ENCODE measurements around the gene PPFIA2.

The PPFIA2 gene

DNA sequence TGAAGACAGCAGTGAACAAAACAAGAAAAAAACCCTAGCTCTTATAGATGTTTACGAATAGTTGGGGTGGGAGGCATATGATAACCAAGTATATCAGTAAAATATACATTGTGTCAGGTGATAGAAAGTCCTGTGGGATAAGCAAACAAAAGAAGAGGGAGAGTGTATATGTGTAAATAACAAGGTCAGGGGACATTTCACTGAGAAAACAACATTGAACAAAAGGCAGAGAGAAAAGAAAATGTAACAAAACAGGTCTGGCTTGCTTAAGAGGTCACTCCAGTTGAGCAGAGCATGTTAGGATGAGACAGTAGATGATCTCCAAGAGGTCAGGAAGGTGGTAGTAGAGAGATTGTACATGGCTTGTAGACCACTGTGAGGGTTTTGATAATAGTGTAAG is 377.2 kb downstream of the PPFIA2 start:
- no peak for DNase-seq (ENCODE audit: low read depth, low spot score)
- H3K4me3 ChIP-seq (ENCODE audit: low read length), result no peak overlapping the region

DNA sequence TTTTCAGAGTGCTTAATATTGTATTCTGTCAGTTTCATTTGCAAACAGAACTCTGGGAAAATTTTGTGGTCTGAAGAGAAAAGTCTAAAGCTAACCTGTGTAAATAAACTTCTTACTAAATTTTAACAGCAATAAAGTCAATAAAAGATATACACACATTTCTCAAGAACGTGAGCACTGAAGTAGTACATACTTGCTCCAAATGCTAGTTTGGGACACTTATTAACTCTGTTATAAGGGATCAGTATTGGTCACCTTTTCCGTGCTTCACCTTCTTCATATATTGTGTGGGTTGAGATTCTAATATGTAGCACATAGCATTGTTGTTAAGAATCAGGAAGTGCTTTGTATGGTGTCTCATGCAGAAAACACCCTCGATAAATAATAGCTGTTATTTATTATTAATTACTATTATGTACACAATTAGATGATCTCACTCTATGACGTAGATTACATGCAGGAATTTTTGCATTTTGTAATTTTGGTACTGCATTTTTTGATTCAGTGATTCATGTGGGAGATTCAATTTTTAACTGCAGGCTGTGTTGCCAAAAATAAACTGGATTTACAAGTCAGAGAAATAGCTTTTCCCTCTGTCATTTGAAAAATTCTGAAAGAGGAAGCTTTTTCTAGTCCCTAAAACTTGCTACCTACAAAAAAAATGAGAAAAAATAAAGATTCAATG is 380.4 kb downstream of the PPFIA2 start:
- H3K4me3 ChIP-seq (ENCODE audit: low read length), result no peak overlapping the region
- no peak for DNase-seq (ENCODE audit: low read depth, low spot score)

DNA sequence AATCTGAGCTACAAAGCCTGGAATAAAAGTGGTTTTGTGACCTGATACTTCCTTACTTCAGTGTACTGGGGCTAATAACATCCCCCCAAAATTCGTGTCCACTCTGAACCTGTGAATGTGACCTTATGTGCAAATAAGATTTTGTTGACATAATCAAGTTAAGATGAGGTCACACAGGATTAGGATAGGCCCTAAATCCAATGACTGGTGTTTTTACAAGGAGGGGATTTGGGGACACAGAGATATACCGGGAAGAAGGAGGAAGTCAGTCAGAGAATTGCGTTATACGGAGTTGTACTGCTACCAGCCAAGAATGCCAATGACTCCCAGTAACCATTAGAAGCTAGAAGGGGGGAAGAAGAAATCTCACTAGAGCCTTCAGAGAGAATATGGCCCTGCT is 381.4 kb downstream of the PPFIA2 start:
- no peak for DNase-seq (ENCODE audit: low read depth, low spot score)

DNA sequence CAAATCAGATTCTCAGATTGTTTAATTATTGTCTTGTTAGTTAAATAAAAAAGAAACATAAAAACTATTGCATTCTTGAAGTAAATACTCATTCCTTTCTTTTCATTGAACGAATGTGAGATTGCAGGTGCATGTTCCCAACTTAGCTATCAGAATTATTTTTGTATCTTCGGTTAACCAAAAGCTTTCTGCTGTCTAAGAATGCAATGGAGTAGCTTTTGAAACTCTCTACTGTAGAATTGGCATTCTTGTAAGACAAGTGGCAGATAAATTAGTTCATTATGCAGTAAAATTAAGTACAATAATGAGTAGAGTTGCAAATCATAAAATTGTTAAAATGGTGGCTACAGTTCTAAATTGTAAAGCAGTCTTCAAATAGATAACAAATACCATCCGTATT is 383.2 kb downstream of the PPFIA2 start:
- H3K4me3 ChIP-seq (ENCODE audit: low read length), result no peak overlapping the region
- no peak for DNase-seq (ENCODE audit: low read depth, low spot score)

More for the DNA sequence above, 381.4 kb downstream of the PPFIA2 start:
- no peak overlapping the region for H3K4me3 ChIP-seq (ENCODE audit: low read length)

DNA sequence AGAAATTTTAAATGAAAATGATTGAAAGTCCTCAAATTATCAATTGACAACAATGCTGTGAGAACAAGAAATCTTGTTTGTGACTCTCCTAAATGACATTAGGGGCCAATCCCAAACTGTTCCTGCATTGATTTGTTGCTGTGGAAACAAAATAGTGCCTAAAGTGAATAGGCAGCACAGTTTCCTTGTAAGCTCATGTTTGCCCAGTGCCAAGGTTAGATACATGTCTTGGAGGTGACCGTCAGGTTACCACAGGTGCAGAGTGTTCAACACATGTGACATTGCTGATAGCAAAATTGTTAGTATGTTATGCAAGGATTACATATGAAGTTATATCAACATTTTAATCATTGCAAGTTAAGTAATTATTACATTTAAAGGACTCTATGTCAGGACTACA is 388.7 kb downstream of the PPFIA2 start:
- no peak for DNase-seq (ENCODE audit: low read depth, low spot score)
- H3K4me3 ChIP-seq (ENCODE audit: low read length), result no peak overlapping the region

DNA sequence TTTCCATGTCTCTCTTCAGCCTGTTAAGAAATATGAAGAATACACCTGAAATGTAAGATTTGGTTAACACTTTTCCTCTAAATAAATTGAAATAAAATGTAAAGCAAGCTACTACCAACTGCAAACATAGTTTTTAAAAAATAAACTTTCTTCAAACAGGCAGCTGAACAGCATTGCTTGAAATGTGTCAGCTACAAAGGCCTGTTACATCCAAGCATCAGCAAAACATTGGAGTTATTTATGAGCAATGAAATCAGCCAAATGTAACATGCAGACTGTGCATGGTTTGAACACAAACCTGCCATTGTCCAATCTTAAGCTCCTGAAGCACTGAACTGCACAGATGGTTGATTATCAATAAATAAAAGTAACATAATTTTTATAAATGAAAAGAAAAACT is 390.0 kb downstream of the PPFIA2 start:
- no peak overlapping the region for H3K4me3 ChIP-seq (ENCODE audit: low read length)
- no peak for DNase-seq (ENCODE audit: low read depth, low spot score)

DNA sequence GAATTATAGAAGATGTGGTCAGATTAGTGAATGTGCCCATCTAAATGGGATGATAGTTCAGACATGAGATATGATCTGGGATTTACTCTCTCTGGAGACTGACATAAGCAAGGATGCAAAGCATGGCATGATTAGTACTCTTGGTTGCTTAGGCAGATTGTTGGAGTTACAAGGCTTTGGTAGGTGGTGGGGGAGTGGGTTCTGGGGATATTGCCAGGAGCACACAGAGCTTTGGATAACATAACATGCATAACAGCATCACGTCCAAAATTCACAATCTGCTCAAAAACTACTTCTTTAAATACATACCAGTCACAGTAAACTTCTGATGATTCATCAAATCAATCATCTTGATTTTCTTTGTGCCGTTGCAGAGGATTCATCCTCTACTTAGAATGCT is 393.9 kb downstream of the PPFIA2 start:
- H3K4me3 ChIP-seq (ENCODE audit: low read length), result no peak overlapping the region
- DNase-seq (ENCODE audit: low read depth, low spot score), result no peak

DNA sequence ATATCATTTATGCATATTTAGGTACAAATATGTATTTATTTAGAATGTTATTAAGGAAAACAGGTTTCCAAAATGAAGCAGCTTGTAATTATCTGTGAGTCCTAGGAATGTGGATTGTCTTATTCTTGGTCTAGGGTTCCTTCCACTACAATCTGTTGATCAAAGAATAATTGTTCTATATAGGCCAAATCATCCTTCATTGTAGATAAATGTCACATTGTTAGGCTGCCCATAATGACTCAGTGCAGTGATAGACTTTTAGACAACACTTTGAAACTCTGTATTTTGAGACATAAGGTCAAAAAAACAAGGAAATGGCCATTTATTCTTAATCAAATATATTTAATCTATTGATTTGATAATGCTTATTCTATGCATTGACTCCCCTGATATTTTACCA is 398.2 kb downstream of the PPFIA2 start:
- no peak overlapping the region for H3K4me3 ChIP-seq (ENCODE audit: low read length)
- DNase-seq (ENCODE audit: low read depth, low spot score), result no peak

DNA sequence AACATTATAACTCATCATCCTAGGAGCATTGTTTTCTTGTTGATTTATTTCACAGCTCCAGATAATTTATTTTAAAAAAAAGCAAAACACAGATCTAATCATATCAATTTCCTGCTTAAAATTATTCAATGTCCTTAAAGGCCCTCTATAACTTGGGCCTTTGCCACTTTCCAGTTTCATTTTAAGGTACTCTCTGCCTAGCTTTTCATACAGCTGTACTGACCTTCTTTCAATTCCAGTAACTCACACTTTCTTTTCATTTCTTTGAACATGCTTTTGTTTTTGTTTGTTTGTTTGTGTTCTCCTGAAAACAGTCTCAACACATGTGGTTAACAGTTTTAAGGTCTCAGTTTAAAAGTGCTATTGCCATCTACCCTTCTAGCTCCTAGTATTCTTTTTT is 399.4 kb downstream of the PPFIA2 start:
- DNase-seq (ENCODE audit: low read depth, low spot score), result no peak
- no peak overlapping the region for H3K4me3 ChIP-seq (ENCODE audit: low read length)

DNA sequence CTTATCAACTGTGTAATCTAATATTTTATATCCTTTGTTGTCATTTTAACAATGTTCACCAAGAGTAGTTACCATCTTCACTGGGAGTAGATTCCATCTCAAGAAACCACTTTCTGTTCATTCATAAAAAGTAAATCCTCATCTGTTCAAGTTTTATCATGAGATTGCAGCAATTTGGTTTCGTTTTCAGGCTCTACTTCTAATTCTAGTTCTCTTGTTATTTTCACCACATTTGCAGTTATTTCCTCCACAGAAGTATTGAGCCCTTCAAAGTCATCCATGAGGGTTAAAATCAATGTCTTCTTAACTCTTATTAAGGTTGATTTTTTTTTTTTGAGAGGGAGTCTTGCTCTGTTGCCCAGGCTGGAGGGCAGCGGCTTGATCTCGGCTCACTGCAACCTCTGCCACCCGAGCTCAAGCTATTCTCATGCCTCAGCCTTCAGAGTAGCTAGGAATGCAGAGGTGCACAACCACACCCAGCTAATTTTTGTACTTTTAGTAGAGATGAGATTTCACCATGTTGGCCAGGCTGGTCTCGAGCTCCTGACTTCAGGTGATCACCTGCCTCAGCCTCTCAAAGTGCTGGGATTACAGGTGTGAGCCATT is 404.7 kb downstream of the PPFIA2 start:
- no peak for DNase-seq (ENCODE audit: low read depth, low spot score)
- H3K4me3 ChIP-seq (ENCODE audit: low read length), result no peak overlapping the region

DNA sequence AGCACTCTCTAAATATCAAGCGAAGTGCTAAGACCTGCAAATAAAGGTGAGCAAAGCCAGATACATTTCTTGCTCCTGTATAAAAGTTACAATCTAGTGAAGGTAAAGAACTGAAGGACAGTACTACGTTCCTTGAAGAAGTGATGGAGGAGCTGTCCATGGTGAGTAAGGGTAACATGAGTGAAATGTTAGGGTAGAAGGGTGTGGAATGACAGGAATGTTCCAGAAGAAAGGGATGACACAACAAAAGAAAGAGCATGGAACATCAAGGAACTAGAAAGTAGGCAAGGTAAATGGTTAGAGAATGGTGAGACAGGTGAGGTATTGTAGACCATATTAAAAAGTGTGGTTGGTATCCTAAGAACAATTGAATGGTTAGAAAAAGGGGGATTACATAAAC is 408.8 kb downstream of the PPFIA2 start:
- H3K4me3 ChIP-seq (ENCODE audit: low read length), result no peak overlapping the region
- DNase-seq (ENCODE audit: low read depth, low spot score), result no peak

DNA sequence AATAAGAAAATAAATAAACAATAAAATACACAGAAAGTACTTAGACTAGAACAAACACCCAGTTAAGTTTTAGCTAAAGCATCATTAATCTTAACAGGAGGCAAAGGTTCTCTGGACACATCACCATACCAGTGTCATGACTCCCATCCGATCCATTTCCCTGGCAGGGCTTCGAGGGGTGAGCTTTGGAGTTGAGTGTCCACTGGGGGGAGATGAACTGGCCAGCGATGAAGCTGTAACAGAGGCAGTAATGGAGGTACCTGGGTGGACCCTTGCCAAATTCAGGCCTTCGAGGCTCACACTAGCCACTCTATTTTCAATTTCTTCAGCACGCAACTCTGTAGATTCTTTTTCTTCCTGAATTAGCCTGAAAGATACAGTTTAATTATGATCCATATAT is 411.7 kb downstream of the PPFIA2 start:
- no peak overlapping the region for H3K4me3 ChIP-seq (ENCODE audit: low read length)

DNA sequence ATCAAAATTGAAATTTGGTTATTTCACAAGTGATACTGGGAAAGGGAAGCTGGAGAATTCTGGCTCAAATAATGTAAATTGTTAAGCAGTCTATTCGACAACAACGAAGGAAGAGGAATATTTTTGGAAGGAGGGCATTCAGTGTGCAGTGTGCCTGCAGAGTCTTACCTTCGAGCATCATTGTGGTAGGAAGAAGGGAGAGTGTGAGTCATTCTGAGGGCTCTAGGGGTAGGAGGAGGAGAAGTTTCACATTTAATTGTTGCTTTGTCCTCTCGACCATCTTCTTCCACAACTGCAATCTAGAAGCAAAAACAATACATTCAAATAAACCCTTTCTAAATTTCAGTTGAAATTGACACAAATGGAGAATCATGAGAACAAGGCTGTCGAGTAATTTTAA is 418.2 kb downstream of the PPFIA2 start:
- no peak for DNase-seq (ENCODE audit: low read depth, low spot score)

More for the DNA sequence above, 411.7 kb downstream of the PPFIA2 start:
- DNase-seq (ENCODE audit: low read depth, low spot score), result no peak

DNA sequence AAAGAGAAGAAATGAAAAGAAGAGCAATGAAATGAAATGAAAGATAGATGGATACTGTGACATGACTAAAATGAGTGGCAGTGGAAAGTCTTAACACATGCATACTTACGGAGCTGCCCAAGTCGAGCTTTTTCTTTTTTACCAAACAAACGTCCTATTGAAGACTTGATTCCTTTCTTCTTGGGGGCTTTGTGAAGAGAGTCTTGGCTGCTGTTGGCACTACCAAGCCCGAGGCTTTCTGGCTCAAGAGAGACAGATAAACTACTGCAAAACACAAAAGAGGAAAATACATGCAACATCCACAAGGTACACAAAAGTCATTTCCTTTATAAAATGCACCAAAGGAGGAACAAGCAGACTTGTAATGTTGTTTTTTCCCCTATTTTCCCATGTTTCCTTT is 420.1 kb downstream of the PPFIA2 start:
- H3K4me3 ChIP-seq (ENCODE audit: low read length), result no peak overlapping the region
- no peak for DNase-seq (ENCODE audit: low read depth, low spot score)

More for the DNA sequence above, 418.2 kb downstream of the PPFIA2 start:
- no peak overlapping the region for H3K4me3 ChIP-seq (ENCODE audit: low read length)

DNA sequence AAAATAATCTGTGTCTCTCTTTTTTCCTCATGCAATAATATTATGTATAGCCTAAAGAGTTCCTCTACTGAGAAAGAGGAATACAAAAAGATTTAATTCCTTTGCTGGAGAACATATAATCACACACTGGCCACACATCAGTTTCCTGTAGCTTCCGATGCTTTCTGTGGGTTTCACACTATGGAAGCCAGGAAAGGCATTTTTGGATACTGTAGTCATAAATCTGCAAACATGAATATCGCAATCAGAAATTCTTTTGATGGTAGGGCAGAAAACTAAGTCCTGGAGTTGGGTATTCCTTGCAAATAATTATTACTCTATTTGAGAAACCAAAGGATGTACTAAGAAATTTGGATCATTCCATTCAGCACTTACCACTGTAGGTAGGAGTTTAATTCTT is 421.3 kb downstream of the PPFIA2 start:
- no peak overlapping the region for H3K4me3 ChIP-seq (ENCODE audit: low read length)
- DNase-seq (ENCODE audit: low read depth, low spot score), result no peak

DNA sequence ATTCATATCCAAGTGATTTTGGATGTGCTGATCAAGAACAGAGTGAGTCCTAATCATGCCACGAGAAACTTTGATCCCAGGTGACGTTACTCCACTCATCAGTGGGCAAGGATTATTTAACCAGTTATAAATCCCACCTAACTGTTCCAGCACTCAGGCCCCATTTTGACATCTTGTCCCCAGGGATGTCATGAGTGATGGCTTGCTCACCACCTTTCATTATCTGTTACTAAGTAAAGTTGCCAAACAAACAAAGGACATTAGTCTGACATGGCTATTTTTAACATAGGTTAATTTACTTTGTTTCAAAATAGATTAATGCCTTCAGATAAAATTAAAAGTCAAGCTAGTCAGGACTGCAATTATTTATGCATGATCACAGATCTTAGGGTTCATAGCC is 425.3 kb downstream of the PPFIA2 start:
- DNase-seq (ENCODE audit: low read depth, low spot score), result no peak
- H3K4me3 ChIP-seq (ENCODE audit: low read length), result no peak overlapping the region

DNA sequence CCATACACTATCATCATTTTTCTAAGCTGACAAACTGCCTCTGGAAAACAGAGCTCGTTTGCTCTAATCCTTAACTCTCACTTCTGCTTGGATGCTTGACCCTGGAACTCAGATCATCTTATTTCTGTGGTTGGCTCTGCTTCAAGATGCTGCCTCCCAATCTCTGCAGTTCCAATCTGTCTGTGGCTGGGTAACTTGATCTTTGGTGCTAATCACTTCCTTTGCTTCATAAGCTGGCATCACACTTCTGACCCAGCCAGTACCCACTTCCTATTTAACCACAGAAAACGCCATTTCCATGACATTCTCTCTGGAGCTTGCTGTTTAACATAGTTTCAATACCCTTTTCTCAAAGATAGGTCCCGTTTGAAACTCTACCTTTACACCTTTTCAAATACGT is 427.1 kb downstream of the PPFIA2 start:
- H3K4me3 ChIP-seq (ENCODE audit: low read length), result no peak overlapping the region
- no peak for DNase-seq (ENCODE audit: low read depth, low spot score)

DNA sequence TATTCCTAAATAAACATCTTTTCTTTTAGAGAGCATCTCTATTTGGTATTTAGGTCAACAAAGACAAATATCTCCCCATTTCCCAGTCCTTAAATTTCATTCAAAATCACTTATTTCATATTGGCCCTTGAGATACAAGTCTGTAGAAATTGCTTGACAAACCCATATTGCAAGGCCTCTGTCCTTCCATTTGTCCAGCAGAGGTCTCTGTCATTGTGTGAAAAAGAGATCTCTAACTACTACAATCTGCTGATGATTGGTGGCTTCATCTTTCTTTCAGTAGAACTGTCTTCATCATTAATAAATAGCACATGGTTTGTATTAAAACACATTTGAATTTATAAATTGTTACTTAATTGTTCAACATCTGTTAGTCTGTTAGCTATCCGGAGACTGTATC is 428.7 kb downstream of the PPFIA2 start:
- DNase-seq (ENCODE audit: low read depth, low spot score), result no peak

DNA sequence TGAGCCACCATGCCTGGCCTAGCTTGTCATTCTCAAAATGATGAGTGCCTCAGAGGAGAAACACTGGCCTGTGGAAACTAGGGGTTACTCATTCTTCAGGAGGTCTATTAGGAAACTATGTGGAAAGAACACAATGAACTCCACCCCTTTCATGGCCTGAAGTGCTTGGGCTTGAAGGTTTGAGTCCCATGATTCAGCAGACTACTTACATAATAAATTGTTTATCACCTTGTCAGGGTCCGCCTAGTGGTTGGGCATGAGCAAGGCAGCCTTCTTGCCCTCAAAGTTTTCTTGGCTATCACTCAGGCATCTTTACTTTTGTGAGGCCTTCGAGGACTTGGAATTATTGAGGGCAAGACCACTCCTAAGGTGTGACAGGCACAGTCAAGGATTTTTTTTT is 430.1 kb downstream of the PPFIA2 start:
- DNase-seq (ENCODE audit: low read depth, low spot score), result peak; percentile 26

More for the DNA sequence above, 428.7 kb downstream of the PPFIA2 start:
- no peak overlapping the region for H3K4me3 ChIP-seq (ENCODE audit: low read length)

DNA sequence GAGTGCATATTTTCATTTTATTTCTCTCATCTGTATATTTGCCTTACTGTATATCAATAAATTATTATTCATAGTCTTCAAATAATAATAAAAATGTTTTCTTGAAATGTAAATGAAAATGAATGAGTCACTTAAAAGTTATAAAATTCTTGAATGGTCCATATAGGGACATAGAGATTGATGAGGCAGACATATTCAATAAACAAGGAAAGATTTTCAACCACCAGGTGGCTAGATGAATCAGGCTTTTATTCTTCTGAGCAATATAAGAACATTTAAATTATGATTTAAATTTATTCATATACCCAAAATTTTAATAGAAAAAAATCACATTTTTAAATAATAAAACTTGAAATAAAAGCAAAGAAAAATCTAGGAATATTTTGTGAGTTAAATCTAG is 431.7 kb downstream of the PPFIA2 start:
- H3K4me3 ChIP-seq (ENCODE audit: low read length), result no peak overlapping the region
- DNase-seq (ENCODE audit: low read depth, low spot score), result no peak

More for the DNA sequence above, 430.1 kb downstream of the PPFIA2 start:
- H3K4me3 ChIP-seq (ENCODE audit: low read length), result no peak overlapping the region

DNA sequence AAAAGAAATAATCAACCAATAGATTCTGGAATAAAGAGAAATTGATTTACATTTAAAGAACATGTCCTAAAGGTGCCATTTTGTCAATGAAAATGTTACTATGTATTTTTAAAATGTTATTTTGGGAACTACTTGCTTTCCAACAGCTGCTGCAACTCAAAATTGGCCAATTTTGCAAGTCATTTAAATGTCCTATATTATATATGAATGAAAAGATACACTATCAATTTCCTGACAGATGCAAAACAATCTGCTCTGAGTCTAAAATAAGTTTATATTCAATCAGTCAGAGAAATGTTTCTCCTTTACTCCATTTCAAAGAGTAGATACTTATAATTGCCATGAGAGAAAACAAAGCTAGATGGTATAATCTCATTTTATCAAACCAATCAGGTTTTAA is 434.1 kb downstream of the PPFIA2 start:
- no peak for DNase-seq (ENCODE audit: low read depth, low spot score)
- no peak overlapping the region for H3K4me3 ChIP-seq (ENCODE audit: low read length)
